ENCODE results near the gene NOL4L. TPM values are rescaled to one million over a fixed set of nuclear protein-coding genes. Genes with fewer than 3 reads are reported as not detected.

NOL4L gene
- total RNA-seq, 1 donor from 2014 or later, result 90.6 TPM

GRCh38 chr20:32509639-32510066 lies 75.5 kb downstream of the NOL4L start:
- H3K27me3 Mint-ChIP-seq (ENCODE audit: low read depth), result no peaks in the 10 kb centered on the region
- H3K9me3 Mint-ChIP-seq, result no peaks in the 10 kb centered on the region
- H3K4me3 Mint-ChIP-seq, result peak overlapping the region; percentile 22
- H3K4me1 Mint-ChIP-seq, result peaks cover 43% of the 10 kb centered on the region
- no peak for DNase-seq (ENCODE audit: low spot score in 2 of 2, unreplicated experiment in 2 of 2)
- H3K27ac Mint-ChIP-seq, result peak overlapping the region; percentile 97
- peaks cover 23% of the 10 kb centered on the region for H3K36me3 Mint-ChIP-seq
- TF ChIP-seq CTCF (IDR thresholded peaks at IDR 0.05; ENCODE audit: unreplicated experiment), result no peak

- H3K36me3 Mint-ChIP-seq, result peaks cover 22% of the 10 kb centered on the region
- H3K27me3 Mint-ChIP-seq (ENCODE audit: low read depth), result no peaks in the 10 kb centered on the region
- H3K4me1 Mint-ChIP-seq, result peaks cover 43% of the 10 kb centered on the region
- no peak overlapping the region for H3K4me3 Mint-ChIP-seq
- no peak for TF ChIP-seq CTCF (IDR thresholded peaks at IDR 0.05; ENCODE audit: unreplicated experiment)
- no peak for DNase-seq (ENCODE audit: low spot score in 2 of 2, unreplicated experiment in 2 of 2)
- H3K9me3 Mint-ChIP-seq, result peaks cover 3% of the 10 kb centered on the region
- peak overlapping the region; percentile 39 for H3K27ac Mint-ChIP-seq
Observed at GRCh38 chr20:32508775-32509119, 76.4 kb downstream of the NOL4L start.

GRCh38 chr20:32507998-32508774 lies 76.9 kb downstream of the NOL4L start:
- H3K4me1 Mint-ChIP-seq, result peaks cover 43% of the 10 kb centered on the region
- no peak for TF ChIP-seq CTCF (IDR thresholded peaks at IDR 0.05; ENCODE audit: unreplicated experiment)

GRCh38 chr20:32506721-32507120 lies 78.4 kb downstream of the NOL4L start:
- no peak overlapping the region for H3K27ac Mint-ChIP-seq
- DNase-seq (ENCODE audit: low spot score in 2 of 2, unreplicated experiment in 2 of 2), result no peak
- TF ChIP-seq CTCF (IDR thresholded peaks at IDR 0.05; ENCODE audit: unreplicated experiment), result no peak
- H3K4me1 Mint-ChIP-seq, result peaks cover 35% of the 10 kb centered on the region
- H3K27me3 Mint-ChIP-seq (ENCODE audit: low read depth), result no peaks in the 10 kb centered on the region
- H3K36me3 Mint-ChIP-seq, result peaks cover 22% of the 10 kb centered on the region
- H3K9me3 Mint-ChIP-seq, result peaks cover 5% of the 10 kb centered on the region
- no peak overlapping the region for H3K4me3 Mint-ChIP-seq

More at GRCh38 chr20:32507998-32508774, 76.9 kb downstream of the NOL4L start:
- peaks cover 5% of the 10 kb centered on the region for H3K9me3 Mint-ChIP-seq
- H3K4me3 Mint-ChIP-seq, result no peak overlapping the region
- DNase-seq (ENCODE audit: low spot score in 2 of 2, unreplicated experiment in 2 of 2), result no peak
- H3K27me3 Mint-ChIP-seq (ENCODE audit: low read depth), result no peaks in the 10 kb centered on the region
- peaks cover 24% of the 10 kb centered on the region for H3K36me3 Mint-ChIP-seq
- H3K27ac Mint-ChIP-seq, result no peak overlapping the region

GRCh38 chr20:32505723-32506473 lies 79.2 kb downstream of the NOL4L start:
- H3K4me1 Mint-ChIP-seq, result peaks cover 28% of the 10 kb centered on the region
- no peak overlapping the region for H3K27ac Mint-ChIP-seq
- H3K9me3 Mint-ChIP-seq, result peaks cover 5% of the 10 kb centered on the region
- DNase-seq (ENCODE audit: low spot score in 2 of 2, unreplicated experiment in 2 of 2), result no peak
- no peak for TF ChIP-seq CTCF (IDR thresholded peaks at IDR 0.05; ENCODE audit: unreplicated experiment)
- no peak overlapping the region for H3K4me3 Mint-ChIP-seq
- H3K36me3 Mint-ChIP-seq, result peaks cover 26% of the 10 kb centered on the region
- H3K27me3 Mint-ChIP-seq (ENCODE audit: low read depth), result no peaks in the 10 kb centered on the region
